Motor neuron (in vitro differentiated cells): ENCODE data around the gene RALGPS1. TPM values are rescaled to one million over a fixed set of nuclear protein-coding genes. Genes with fewer than 3 reads are reported as not detected.
"Not testable (repeated sequence)": the region's sequence is repeated elsewhere in the genome, so short reads cannot be mapped to it uniquely, and the experiment has no call there.

ENCODE experiments used
- ATAC-seq, 8 experiments: fragments of 200-7000 bp; cut with Tn5 transposase; replicated peaks in 6 of 8; 2 replicates each; pipeline ENCODE4 v1.8.0; 2021; ENCODE audit warnings: mild to moderate bottlenecking in 8 of 8, moderate library complexity in 8 of 8
- H3K27ac ChIP-seq, 2 donors: fragments of 250-450 bp; sonication (Bioruptor Pico); 2 replicates each; pipeline ENCODE4 v1.9.0; 2021; ENCODE audit warnings: antibody characterized with exemption in 2 of 2, mild to moderate bottlenecking in 2 of 2, moderate library complexity in 1 of 2
- H3K4me1 ChIP-seq, 2 donors: fragments of 250-450 bp; sonication (Bioruptor Pico); replicated peaks in 1 of 2; 2 replicates each; pipeline ENCODE4 v1.6.1; 2021; ENCODE audit warnings: antibody characterized with exemption in 2 of 2, mild to moderate bottlenecking in 2 of 2, moderate library complexity in 1 of 2
- H3K4me3 ChIP-seq, 5 donors: fragments of 250-450 bp; sonication (Bioruptor Pico); 2 replicates each; pipeline ENCODE4 v1.9.0; 2021; ENCODE audit warnings: antibody characterized with exemption in 5 of 5, mild to moderate bottlenecking in 5 of 5, moderate library complexity in 4 of 5
- whole genome bisulfite sequencing, 10 experiments: fragments of 450-650 bp; shearing (Covaris generic); methylation state at CpG; one replicate each; pipeline ENCODE4 v1.0.0; 2022; 5-methylcytosine and 5-hydroxymethylcytosine counted together
- in situ Hi-C, 9 experiments: fragments of 400-800 bp; cut with MboI; loops; one replicate each; pipeline ENCODE4 v1.15.0; 2021; ENCODE audit warnings: low sequenced_read_pairs in 9 of 9, low pct_unique_long_range_greater_than_20kb in 2 of 9; ENCODE audit not compliant: unreplicated experiment in 9 of 9
- total RNA-seq, 8 experiments: library from RNA; unstranded; fragments of 300-600 nt; gene quantifications; 2 replicates each; pipeline versions ENCODE4 v1.2.3 to v1.2.4, GENCODE V29; 2022

The RALGPS1 gene
- total RNA-seq, 8 experiments from 2014 or later, result 4.3 to 29.6 (median 17.3) TPM

DNA sequence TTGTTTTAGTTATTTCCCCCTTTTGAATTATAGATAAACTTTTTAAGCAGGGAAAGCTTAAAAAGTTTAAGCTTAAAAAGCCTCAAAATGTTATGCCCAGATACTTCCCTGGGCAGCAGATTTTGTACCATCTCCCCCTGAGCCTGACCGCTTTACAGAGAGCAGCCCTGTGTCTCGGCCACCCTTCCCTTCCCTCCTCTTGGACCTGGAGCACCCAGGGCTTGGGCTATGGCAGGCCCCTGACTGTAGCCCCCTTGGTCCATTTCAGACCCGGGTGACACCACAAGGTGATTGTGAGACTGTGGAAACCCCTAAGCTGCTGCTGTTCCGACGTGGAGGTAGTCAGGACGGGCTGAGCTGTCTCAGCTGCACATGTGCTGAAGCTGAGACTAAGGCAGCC, 97.7 kb downstream of the RALGPS1 start:
- in situ Hi-C loops, result no loop called here
- Histone ChIP-seq H3K4me1 (peaks cover 2 to 4% of the 10 kb centered on the region in 2 donors), H3K27ac (no peak overlapping the region), H3K4me3 (no peak overlapping the region)
- no peak for ATAC-seq
- 0 to 100% (median 67%) methylated on average over 1 to 5 of the region's 6 CpGs; no CpG with 5 or more reads in 3 of the 10 experiments for WGBS, 10 experiments

DNA sequence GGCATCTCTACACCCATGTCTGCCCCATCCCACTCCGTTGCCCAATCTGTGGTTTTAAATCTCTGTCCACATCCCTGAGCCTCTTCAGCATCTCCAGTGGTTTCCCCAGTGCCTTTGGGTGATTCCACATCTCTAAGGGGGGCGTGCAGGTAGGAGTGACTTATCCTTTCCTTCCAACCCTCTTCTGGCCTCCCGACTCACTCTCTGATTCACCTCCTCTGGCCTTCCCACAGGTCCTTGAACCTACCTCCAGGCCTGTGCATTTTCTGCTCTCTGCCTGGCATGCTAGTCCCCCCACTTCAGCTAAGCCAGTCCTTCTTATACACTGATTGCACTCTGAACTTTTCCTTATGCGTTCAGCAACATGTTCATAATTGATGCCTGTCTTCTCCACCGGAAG, 99.0 kb downstream of the RALGPS1 start:
- 60 to 100% (median 80%) methylated on average over 1 to 3 of the region's 5 CpGs; no CpG with 5 or more reads in 2 of the 10 experiments for WGBS, 10 experiments
- peaks cover 0 to 2% of the 10 kb centered on the region in 2 donors for H3K4me1 ChIP-seq
- ATAC-seq, result no peak
- H3K27ac ChIP-seq, result no peak overlapping the region
- in situ Hi-C loops, result no loop called here
- no peak overlapping the region for H3K4me3 ChIP-seq

DNA sequence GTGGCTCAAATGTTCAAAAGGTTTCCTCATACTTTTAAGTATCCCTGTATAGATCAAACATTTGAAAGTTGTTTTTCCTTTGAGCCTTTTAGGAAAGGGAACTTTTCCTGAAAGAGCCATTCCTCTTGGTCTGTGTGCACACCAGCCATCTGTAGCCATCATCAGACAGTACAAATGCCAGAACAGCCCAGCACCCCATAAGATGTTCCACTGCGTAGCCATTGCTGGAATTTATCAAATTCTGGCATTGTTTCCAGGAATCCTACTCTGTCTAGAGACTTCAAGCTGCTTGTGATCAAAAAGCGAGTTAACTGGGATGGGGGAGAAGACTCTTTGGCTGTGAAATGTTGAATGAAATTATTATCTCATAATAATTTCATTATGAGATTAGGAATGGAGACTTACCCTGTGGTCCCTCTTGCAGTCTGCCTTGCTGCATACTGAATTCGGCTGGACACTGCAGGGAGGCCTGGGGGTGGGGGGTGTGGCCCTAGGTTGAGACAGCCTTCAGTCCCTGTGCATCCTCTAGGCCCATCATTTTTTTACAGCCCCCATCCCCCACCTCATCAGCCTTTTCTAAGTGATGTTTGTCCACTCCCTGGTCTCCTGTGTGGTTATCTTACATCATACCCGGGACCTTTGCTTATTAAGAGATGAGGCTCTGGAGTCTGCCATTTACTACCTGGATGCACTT, 99.8 kb downstream of the RALGPS1 start:
- in situ Hi-C loops, result no loop called here
- Histone ChIP-seq H3K4me3 (no peak overlapping the region), H3K27ac (no peak overlapping the region), H3K4me1 (peaks cover 0 to 2% of the 10 kb centered on the region in 2 donors)
- ATAC-seq, result no peak
- WGBS, 10 experiments, result 57 to 100% (median 86%) methylated on average over 2 to 3 of the region's 4 CpGs; no CpG with 5 or more reads in 4 of the 10 experiments

DNA sequence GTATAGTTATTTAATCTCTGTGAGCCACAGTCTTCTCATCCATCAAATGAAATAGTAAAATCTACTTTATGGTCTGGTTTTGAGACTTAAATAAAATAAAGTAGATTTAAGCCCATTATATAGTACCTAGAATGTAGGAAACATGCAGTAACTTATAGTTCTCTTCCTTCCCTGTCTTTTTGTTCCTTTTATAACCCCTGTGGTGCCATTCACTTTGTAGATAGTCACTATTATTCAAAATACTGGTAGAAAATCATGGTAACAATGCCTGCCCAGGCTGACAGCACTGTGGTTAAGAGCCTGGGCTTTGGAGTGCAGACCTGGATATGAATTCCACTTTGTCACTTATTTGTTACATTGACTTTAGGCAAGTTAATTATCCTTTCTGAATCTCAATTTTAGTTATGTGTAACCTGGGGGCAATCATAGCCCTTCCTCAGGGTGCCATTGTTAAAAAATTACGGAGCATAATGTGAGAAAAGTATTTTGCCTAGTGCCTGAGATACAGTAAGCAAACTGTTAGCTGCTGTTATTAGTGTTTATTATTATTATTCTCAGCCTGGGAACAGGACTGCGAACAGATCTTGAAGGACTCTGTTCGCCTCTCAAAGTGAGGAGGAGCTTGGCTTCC, 100.4 kb downstream of the RALGPS1 start:
- in situ Hi-C loops, result no loop called here
- Histone ChIP-seq H3K4me3 (no peak overlapping the region), H3K27ac (no peak overlapping the region), H3K4me1 (peaks cover 0 to 2% of the 10 kb centered on the region in 2 donors)
- ATAC-seq, result no peak
- WGBS, 10 experiments, result 73 to 100% (median 86%) methylated on average over 1 to 3 of the region's 3 CpGs; no CpG with 5 or more reads in 1 of the 10 experiments

DNA sequence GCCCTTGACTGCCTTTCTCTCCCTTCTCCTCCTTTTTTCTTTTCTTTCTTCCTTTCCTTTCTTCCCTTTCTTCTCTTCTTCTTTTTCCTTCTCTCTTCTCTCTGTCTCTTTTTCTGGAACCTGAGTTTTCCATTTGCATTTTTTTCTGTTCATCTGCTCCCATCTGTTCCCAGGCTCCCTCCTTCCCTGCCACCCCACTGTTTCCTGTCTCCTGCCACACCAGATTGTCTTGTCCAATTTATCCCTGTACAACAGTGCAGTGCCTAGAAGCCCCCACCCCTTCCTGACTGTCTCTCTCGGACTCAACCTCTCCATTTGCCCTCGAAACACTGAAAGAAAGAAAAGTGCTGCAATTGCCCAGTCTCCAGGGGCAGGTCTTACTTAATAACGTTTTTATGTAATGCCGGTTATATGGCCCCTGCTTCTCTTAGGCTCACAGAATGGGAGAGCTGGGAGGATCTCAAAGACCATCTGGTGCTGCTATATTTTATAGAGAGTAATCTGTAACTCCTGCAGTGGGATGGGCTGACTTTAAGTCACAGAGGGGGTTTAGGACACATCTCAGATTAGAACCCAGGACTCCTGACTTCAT, 101.4 kb downstream of the RALGPS1 start:
- in situ Hi-C loops, result no loop called here
- WGBS, 10 experiments, result 28 to 83% (median 56%) methylated on average over 2 to 4 of the region's 4 CpGs
- Histone ChIP-seq H3K4me1 (peaks cover 0 to 2% of the 10 kb centered on the region in 2 donors), H3K4me3 (no peak overlapping the region), H3K27ac (no peak overlapping the region)
- ATAC-seq, result no peak

DNA sequence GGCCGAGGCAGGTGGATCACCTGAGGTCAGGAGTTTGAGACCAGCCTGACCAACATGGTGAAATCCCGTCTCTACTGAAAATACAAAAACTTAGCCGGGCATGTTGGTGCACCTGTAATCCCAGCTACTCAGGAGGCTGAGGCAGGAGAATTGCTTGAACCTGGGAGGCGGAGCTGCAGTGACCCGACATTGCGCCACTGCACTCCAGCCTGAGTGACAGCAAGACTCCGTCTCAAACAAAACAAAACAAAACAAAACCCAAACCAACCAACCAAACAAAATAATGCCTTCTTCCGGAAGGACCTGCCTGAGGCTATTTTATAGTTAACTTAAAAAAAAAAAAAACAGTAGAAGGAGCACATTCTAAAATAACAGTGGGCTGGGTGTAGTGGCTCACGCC, 103.4 kb downstream of the RALGPS1 start:
- ATAC-seq, in situ Hi-C loops, H3K27ac ChIP-seq, H3K4me3 ChIP-seq: not testable (repeated sequence)
- H3K4me1 ChIP-seq, result peaks cover 4 to 14% of the 10 kb centered on the region in 2 donors
- 74 to 100% (median 93%) methylated on average over 1 to 8 of the region's 9 CpGs; no CpG with 5 or more reads in 1 of the 10 experiments for WGBS, 10 experiments

DNA sequence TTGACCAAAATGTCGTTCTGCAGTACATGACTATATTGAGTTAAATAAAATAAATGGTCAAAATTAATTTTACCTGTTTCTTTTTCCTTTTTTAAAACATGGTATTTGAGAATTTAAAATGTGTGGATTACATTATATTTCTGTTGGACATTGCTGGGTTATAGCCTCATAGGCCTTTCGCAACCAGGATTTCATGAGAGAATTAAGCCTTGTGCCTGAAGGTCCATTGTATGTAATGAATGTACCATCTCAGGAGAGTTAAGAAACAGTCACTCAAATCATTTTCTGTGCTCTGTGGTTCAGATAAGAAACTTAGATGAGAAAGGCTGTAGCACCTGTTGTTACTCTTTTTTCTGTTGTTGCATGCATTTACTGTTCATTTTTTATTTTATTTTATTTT, 104.4 kb downstream of the RALGPS1 start:
- H3K4me1 ChIP-seq, result peaks cover 4 to 14% of the 10 kb centered on the region in 2 donors
- H3K27ac ChIP-seq, result no peak overlapping the region
- H3K4me3 ChIP-seq, result no peak overlapping the region
- in situ Hi-C loops, result no loop called here
- 86 to 100% (median 98%) methylated on average over 1 to 2 of the region's 2 CpGs; no CpG with 5 or more reads in 2 of the 10 experiments for WGBS, 10 experiments
- no peak for ATAC-seq

DNA sequence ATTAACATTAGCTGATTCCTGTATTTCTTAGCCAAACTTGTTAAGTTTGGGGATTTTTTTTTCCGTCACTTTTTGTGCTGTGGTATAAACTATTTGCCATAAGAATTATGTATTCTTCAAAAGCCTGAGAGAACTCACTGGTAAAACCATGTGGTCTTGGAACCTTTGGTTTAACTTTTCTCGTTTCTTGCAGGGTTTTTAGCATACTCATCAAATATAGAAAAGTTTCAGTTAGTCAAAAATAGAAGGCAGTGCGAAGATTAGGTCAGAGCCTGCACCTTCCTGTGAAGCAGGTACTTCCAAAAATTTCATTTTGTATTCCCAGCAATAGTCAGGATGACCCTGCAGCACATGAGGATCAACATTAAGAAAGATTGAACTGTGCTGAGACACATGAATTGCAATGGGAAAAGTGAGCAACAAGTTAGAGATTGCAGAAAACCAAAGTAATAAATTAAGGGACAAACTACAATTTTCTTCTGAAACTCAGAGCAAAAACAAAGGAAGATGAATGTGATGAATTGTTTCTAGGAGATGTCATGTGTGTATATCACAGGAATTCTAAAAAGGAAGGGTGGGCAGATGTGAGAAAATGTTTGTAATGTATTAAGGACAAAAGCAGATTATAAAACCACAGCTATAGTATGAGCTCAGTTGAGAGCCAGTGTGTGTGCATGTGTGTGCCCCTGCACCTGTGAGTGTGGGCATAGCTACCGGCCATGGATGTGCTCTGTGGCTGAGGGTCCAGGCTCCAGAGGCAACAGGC, 105.6 kb downstream of the RALGPS1 start:
- in situ Hi-C loops, result no loop called here
- H3K4me1 ChIP-seq, result peaks cover 4 to 12% of the 10 kb centered on the region in 2 donors
- WGBS, 10 experiments, result 50 to 100% (median 82%) methylated on average over 1 to 4 of the region's 4 CpGs; no CpG with 5 or more reads in 2 of the 10 experiments
- H3K4me3 ChIP-seq, result no peak overlapping the region
- ATAC-seq, result no peak
- no peak overlapping the region for H3K27ac ChIP-seq

DNA sequence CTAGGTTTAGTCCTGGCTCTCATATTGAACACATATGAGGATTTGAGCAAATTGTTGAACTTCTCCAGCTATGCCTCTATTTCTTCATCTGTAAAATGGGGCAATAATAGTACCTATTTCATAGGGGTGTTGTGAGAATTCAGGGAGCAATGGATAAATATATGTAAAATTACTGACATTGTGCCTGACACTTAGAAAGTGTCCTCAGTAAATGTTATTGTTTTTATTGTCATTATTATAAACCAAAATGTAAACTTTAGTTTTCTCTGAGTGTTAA, 106.2 kb downstream of the RALGPS1 start:
- Histone ChIP-seq H3K4me1 (peaks cover 4 to 12% of the 10 kb centered on the region in 2 donors), H3K4me3 (no peak overlapping the region), H3K27ac (no peak overlapping the region)
- in situ Hi-C loops, result no loop called here
- no peak for ATAC-seq

DNA sequence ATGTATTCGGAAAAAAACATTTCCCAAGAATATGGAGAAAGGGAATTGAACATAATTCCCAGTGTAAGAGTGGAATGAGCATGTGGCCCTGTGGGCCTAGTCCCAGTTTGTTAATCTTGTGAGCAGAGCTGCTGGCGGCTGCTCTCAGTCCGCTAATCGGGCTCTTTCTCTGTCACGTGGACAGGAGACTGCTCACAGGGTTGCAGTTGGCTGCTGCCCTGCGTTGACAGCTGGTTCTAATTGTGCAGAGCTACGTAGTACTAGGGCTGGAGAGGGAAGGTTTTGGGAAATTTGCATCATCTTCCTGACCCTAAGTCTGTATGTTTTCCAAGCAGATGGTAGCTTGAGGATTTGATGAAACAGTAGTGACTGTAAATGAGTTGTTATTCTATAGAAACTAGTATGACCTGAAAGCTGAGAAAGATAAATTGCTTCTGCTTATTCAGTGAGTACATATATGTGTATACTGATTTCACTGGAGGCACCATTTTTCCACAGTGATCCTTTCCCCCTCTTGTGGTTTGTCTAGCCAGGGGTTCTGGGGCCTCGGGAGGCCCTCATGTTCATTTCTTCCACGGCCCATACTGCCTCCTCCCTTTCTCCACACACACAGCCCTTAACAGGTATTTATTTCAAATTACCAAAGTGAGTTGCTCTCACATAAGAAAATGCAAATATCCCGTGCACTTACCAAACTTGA, 107.2 kb downstream of the RALGPS1 start:
- in situ Hi-C loops, result no loop called here
- WGBS, 10 experiments, result 3 to 85% (median 39%) methylated on average over 1 to 10 of the region's 10 CpGs; no CpG with 5 or more reads in 1 of the 10 experiments
- no peak overlapping the region for H3K4me3 ChIP-seq
- H3K4me1 ChIP-seq, result peaks cover 4 to 12% of the 10 kb centered on the region in 2 donors
- peak; percentile 99 to 100 (median 100) for ATAC-seq
- peak overlapping the region; percentile 42 to 61 for H3K27ac ChIP-seq

DNA sequence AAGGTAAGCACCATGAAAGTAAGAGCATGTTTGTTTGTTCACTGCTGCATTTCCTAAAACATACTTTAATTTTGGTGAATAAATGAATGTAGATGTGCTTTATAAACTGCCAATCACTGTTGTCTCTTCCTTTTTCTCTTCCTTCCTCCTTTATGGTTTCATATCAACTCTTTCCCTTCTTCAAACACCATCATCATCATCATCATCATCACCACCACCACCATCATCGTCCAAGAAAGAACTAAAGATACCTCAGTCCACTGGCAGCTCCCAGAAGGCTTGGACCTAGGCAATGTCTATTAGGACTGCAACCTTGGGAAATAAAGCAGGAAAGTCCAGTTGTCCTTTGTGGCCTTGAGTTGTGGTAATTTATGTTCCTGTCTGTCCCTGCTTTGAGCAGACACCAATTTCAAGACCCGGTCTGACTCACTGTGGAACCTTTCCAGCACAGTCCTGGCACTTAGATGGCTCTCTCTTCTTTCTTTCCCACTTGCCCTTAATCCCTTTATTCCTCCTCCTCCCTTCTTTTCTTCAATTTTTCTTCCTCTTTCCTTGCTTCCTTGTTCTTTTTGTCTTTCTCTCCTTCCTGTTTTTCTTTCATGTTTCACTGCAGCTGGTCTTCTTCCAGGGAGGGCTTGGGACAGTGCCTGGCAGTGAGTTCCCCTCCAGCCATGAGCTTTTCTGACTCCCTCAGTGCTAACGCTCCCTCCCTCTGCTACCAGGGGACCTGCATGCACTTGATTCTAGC, 108.5 kb downstream of the RALGPS1 start:
- in situ Hi-C loops, result no loop called here
- H3K4me3 ChIP-seq, result no peak overlapping the region
- whole genome bisulfite sequencing, 10 experiments, result 28 to 90% (median 83%) methylated on average over 2 to 3 of the region's 3 CpGs; no CpG with 5 or more reads in 1 of the 10 experiments
- no peak overlapping the region for H3K27ac ChIP-seq
- peaks cover 7 to 18% of the 10 kb centered on the region in 2 donors for H3K4me1 ChIP-seq
- no peak for ATAC-seq

DNA sequence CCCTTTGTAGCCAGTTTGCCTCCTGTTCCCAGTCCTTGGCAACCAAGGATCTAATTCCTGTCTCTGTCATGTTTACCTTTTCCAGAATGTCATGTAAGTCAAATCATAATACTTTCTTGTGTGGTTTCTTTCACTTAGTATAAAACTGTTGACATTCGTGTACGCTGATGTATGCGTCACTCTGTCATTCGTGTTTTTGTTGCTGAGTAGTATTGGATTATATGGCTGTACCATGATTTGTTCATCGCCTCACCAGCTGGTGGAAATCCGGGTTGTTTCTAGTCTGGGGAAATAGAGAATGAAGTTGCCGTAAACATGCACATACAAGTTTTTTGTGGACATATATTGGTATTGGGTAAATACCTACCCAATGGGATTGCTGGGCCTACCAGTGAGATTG, 110.5 kb downstream of the RALGPS1 start:
- Histone ChIP-seq H3K4me1 (peaks cover 7 to 18% of the 10 kb centered on the region in 2 donors), H3K27ac (no peak overlapping the region), H3K4me3 (no peak overlapping the region)
- ATAC-seq, result no peak
- WGBS, 10 experiments, result 83 to 96% (median 90%) methylated on average over 1 to 7 of the region's 7 CpGs; no CpG with 5 or more reads in 3 of the 10 experiments
- in situ Hi-C loops, result no loop called here
